HepG2 (cell line): Measurements from ENCODE around the gene NEURL1B. TPM values are rescaled to one million over a fixed set of nuclear protein-coding genes. Genes with fewer than 3 reads are reported as not detected.
A peak's percentile ranks its signal among the peaks of the same experiment; 100 is the strongest.

Source experiments
- EHMT2 ChIP-seq: fragments of 200-600 bp; sonication (generic); IDR thresholded peaks from 2 replicates; pipeline ENCODE4 v1.7.0; 2017; ENCODE audit warnings: antibody characterized with exemption, low read depth, low read length, borderline replicate concordance
- FOXA1 ChIP-seq, 2 experiments: fragments of 450-650 bp in 1 of 2; sonication (generic) in 1 of 2; formaldehyde crosslinking in 1 of 2; IDR thresholded peaks; 2 replicates each; pipeline versions ENCODE4 v1.4.0 to v1.6.1; 2016 to 2020; ENCODE audit warnings: missing genetic modification reagents in 1 of 2
- LCORL ChIP-seq, 2 experiments: fragments of 450-650 bp in 1 of 2; sonication (generic) in 1 of 2; formaldehyde crosslinking in 1 of 2; IDR thresholded peaks; 2 replicates each; pipeline versions ENCODE4 v1.5.0 to v1.6.1; 2017 to 2020; ENCODE audit warnings: antibody characterized with exemption in 1 of 2, missing genetic modification reagents in 1 of 2
- ONECUT2 ChIP-seq: sonication (generic); formaldehyde crosslinking; IDR thresholded peaks from 2 replicates; pipeline ENCODE4 v1.4.0; 2020; ENCODE audit warnings: missing genetic modification reagents
- RNF219 ChIP-seq: sonication (generic); formaldehyde crosslinking; IDR thresholded peaks from 2 replicates; pipeline ENCODE4 v1.5.0; 2020; ENCODE audit warnings: mild to moderate bottlenecking, missing genetic modification reagents
- SMAD1 ChIP-seq: sonication (generic); formaldehyde crosslinking; IDR thresholded peaks from 2 replicates; pipeline ENCODE4 v1.4.0; 2020; ENCODE audit warnings: missing genetic modification reagents, low read depth, mild to moderate bottlenecking, borderline replicate concordance
- ZNF343 ChIP-seq: sonication (generic); formaldehyde crosslinking; IDR thresholded peaks from 2 replicates; pipeline ENCODE4 v1.4.0; 2020; ENCODE audit warnings: mild to moderate bottlenecking, missing genetic modification reagents
- polyA plus RNA-seq, 8 experiments: library from polyadenylated mRNA; depleted of rRNA in 3 of 8; stranded (reverse) in 7 of 8; unstranded in 1 of 8; fragments of >200 nt; fragmentation: Illumina TruSeq in 4 of 8; extraction: Trizol in 4 of 8; gene quantifications; 2 replicates each; pipeline versions ENCODE4 v1.2.1 to v1.2.3, GENCODE V29; 2011 to 2016; ENCODE audit warnings: low read depth in 4 of 8, missing spikeins in 1 of 8, mixed read lengths in 1 of 8; ENCODE audit not compliant: insufficient read depth in 1 of 8
- total RNA-seq, 5 experiments: library from RNA; depleted of rRNA; stranded (reverse); fragments of >200 nt; fragmentation: Illumina TruSeq; extraction: Trizol; gene quantifications; 2 replicates each; pipeline ENCODE4 v1.2.3, GENCODE V29; 2016; ENCODE audit warnings: low read depth in 1 of 5
- TF ChIP-seq, protein P1 (sequence below): sonication (generic); formaldehyde crosslinking; IDR thresholded peaks from 2 replicates; pipeline ENCODE4 v1.4.0; 2020; ENCODE audit warnings: missing genetic modification reagents
- TF ChIP-seq, protein P2 (sequence below), 2 experiments: fragments of 450-650 bp in 1 of 2; sonication (generic) in 1 of 2; formaldehyde crosslinking in 1 of 2; IDR thresholded peaks; 2 replicates each; pipeline versions ENCODE4 v1.6.1 to v1.8.0; 2016 to 2022; ENCODE audit warnings: antibody characterized with exemption in 1 of 2, mild to moderate bottlenecking in 1 of 2, missing genetic modification reagents in 1 of 2
- TF ChIP-seq, protein P3 (sequence below): sonication (generic); formaldehyde crosslinking; IDR thresholded peaks from 2 replicates; pipeline ENCODE4 v1.4.0; 2020; ENCODE audit warnings: mild to moderate bottlenecking, missing genetic modification reagents

NEURL1B gene
- total and polyA plus RNA-seq, 2 of the 13 experiments (the other 11 are each of a cell fraction or from before 2014, with no cell fraction given) = 0.09 to 0.13 TPM

- TF ChIP-seq RNF219 (CRISPR knock-in tag) = no peak
- no peak for TF ChIP-seq ZNF343 (CRISPR knock-in tag)
- peak; percentile 68 for TF ChIP-seq LCORL (IDR thresholded peaks at IDR 0.05)
- 0 out of 2 replicates have a peak, but pooled peaks have one; percentile 42 for TF ChIP-seq LCORL (CRISPR knock-in tag; IDR thresholded peaks at IDR 0.05)
- TF ChIP-seq, protein P1, sequence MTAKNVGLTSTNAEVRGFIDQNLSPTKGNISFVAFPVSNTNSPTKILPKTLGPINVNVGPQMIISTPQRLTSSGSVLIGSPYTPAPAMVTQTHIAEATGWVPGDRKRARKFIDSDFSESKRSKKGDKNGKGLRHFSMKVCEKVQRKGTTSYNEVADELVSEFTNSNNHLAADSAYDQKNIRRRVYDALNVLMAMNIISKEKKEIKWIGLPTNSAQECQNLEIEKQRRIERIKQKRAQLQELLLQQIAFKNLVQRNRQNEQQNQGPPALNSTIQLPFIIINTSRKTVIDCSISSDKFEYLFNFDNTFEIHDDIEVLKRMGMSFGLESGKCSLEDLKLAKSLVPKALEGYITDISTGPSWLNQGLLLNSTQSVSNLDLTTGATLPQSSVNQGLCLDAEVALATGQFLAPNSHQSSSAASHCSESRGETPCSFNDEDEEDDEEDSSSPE (CRISPR knock-in tag) = no peak
- peak; percentile 80 for TF ChIP-seq FOXA1 (IDR thresholded peaks at IDR 0.05)
- peak; percentile 85 for TF ChIP-seq FOXA1 (CRISPR knock-in tag; IDR thresholded peaks at IDR 0.05)
- TF ChIP-seq, protein P2, sequence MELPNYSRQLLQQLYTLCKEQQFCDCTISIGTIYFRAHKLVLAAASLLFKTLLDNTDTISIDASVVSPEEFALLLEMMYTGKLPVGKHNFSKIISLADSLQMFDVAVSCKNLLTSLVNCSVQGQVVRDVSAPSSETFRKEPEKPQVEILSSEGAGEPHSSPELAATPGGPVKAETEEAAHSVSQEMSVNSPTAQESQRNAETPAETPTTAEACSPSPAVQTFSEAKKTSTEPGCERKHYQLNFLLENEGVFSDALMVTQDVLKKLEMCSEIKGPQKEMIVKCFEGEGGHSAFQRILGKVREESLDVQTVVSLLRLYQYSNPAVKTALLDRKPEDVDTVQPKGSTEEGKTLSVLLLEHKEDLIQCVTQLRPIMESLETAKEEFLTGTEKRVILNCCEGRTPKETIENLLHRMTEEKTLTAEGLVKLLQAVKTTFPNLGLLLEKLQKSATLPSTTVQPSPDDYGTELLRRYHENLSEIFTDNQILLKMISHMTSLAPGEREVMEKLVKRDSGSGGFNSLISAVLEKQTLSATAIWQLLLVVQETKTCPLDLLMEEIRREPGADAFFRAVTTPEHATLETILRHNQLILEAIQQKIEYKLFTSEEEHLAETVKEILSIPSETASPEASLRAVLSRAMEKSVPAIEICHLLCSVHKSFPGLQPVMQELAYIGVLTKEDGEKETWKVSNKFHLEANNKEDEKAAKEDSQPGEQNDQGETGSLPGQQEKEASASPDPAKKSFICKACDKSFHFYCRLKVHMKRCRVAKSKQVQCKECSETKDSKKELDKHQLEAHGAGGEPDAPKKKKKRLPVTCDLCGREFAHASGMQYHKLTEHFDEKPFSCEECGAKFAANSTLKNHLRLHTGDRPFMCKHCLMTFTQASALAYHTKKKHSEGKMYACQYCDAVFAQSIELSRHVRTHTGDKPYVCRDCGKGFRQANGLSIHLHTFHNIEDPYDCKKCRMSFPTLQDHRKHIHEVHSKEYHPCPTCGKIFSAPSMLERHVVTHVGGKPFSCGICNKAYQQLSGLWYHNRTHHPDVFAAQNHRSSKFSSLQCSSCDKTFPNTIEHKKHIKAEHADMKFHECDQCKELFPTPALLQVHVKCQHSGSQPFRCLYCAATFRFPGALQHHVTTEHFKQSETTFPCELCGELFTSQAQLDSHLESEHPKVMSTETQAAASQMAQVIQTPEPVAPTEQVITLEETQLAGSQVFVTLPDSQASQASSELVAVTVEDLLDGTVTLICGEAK (IDR thresholded peaks at IDR 0.05) = no peak
- TF ChIP-seq, protein P2 (CRISPR knock-in tag; IDR thresholded peaks at IDR 0.05) = no peak
- TF ChIP-seq, protein P3, sequence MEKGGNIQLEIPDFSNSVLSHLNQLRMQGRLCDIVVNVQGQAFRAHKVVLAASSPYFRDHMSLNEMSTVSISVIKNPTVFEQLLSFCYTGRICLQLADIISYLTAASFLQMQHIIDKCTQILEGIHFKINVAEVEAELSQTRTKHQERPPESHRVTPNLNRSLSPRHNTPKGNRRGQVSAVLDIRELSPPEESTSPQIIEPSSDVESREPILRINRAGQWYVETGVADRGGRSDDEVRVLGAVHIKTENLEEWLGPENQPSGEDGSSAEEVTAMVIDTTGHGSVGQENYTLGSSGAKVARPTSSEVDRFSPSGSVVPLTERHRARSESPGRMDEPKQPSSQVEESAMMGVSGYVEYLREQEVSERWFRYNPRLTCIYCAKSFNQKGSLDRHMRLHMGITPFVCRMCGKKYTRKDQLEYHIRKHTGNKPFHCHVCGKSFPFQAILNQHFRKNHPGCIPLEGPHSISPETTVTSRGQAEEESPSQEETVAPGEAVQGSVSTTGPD (CRISPR knock-in tag) = no peak
- no peak for TF ChIP-seq ONECUT2 (CRISPR knock-in tag)
- TF ChIP-seq EHMT2 = no peak
- no peak for TF ChIP-seq SMAD1
Measured at GRCh38 chr5:172724242-172725183, 83.5 kb downstream of the NEURL1B start (continued).
